ENCODE results near the gene CDKAL1.

DNA sequence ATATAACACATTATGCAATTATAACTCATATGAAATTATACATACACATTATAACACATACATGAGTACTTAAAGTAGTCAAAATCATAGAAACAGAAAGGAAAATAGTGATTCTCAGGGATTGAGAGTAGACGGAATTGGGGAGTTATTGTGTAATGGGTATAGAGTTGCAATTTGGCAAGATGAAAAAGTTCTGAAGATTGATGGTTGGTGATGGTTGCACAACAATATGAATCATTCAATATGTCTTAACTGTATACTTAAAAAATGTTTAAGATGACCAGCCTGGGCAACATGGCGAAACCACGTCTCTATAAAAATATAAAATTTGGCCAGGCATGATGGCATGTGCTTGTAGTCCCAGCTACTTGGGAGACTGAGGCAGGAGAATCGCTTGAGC is 372.7 kb downstream of the CDKAL1 start:
- TF ChIP-seq ZNF274 (IDR thresholded peaks at IDR 0.05; ENCODE audit: low read depth, low read length): no peak
- no peak for TF ChIP-seq SUZ12 (IDR thresholded peaks at IDR 0.05; ENCODE audit: extremely low read depth, insufficient read depth, insufficient read length)
- TF ChIP-seq YY1 (IDR thresholded peaks at IDR 0.05; ENCODE audit: insufficient read depth, insufficient read length): no peak
